IMR-90 (cell line): ENCODE results near the gene HOXD10. TPM values are rescaled to one million over a fixed set of nuclear protein-coding genes. Genes with fewer than 3 reads are reported as not detected.

ENCODE experiments used
- ATAC-seq: fragments of 200-7000 bp; cut with Tn5 transposase; 2 replicates; pipeline ENCODE4 v1.9.1; 2020; ENCODE audit warnings: low read depth, mild to moderate bottlenecking, moderate library complexity
- BruUV-seq: library from RNA; stranded (reverse); fragments of 400-500 nt; replicated peaks from 2 replicates; lab custom pipeline; 2021; lab: Mats Ljungman, UMichigan
- CTCF ChIA-PET: fragments of 300-600 bp; formaldehyde crosslinking; extraction: SDS; loops from one replicate; lab custom pipeline; 2021; ENCODE audit warnings: antibody characterized with exemption; lab: Yijun Ruan, JAX
- POLR2A ChIA-PET: fragments of 300-600 bp; sonication (Branson Sonifier 250); formaldehyde crosslinking; loops from one replicate; lab custom pipeline; 2022; ENCODE audit warnings: antibody characterized with exemption; ENCODE audit not compliant: unreplicated experiment; lab: Charles Lee
- DNase-seq: peaks from one replicate; pipeline ENCODE4 v3.0.0; 2013
- H2AFZ ChIP-seq: replicated peaks from 2 replicates; pipeline ENCODE3; 2013; ENCODE audit warnings: low read length, mild to moderate bottlenecking; ENCODE audit not compliant: poor library complexity
- H2AK5ac ChIP-seq: 2 replicates; pipeline ENCODE4 v1.6.1; 2013; ENCODE audit warnings: low read depth, low read length, inconsistent platforms
- H2AK9ac ChIP-seq: replicated peaks from 2 replicates; pipeline ENCODE3; 2013; ENCODE audit warnings: mild to moderate bottlenecking, low read depth, low read length, moderate library complexity; ENCODE audit not compliant: poor library complexity
- H2BK120ac ChIP-seq: 2 replicates; pipeline ENCODE4 v1.6.1; 2013; ENCODE audit warnings: low read depth, low read length, inconsistent platforms
- H2BK15ac ChIP-seq: 3 replicates; pipeline ENCODE4 v1.6.1; 2013; ENCODE audit warnings: low read depth, low read length, inconsistent platforms
- H2BK20ac ChIP-seq: 2 replicates; pipeline ENCODE4 v1.6.1; 2013; ENCODE audit warnings: low read depth, mild to moderate bottlenecking, inconsistent platforms, low read length, moderate library complexity
- H2BK5ac ChIP-seq: 2 replicates; pipeline ENCODE4 v1.6.1; 2013; ENCODE audit warnings: mild to moderate bottlenecking, low read depth, low read length, inconsistent platforms; ENCODE audit not compliant: poor library complexity, severe bottlenecking
- H3K14ac ChIP-seq: replicated peaks from 2 replicates; pipeline ENCODE4 v1.6.1; 2013; ENCODE audit warnings: low read depth, low read length, inconsistent platforms
- H3K18ac ChIP-seq: 2 replicates; pipeline ENCODE4 v1.6.1; 2013; ENCODE audit warnings: low read depth, low read length, control low read depth
- H3K23ac ChIP-seq: 2 replicates; pipeline ENCODE4 v1.6.1; 2013; ENCODE audit warnings: low read depth, low read length, inconsistent platforms
- H3K27ac ChIP-seq: 2 replicates; pipeline ENCODE4 v1.5.1; 2013; ENCODE audit warnings: mild to moderate bottlenecking, control low read depth, low read length; ENCODE audit not compliant: insufficient read depth
- H3K27me3 ChIP-seq: 2 replicates; pipeline ENCODE4 v1.6.1; 2013; ENCODE audit warnings: low read length; ENCODE audit not compliant: control insufficient read depth, insufficient read depth
- H3K36me3 ChIP-seq: 2 replicates; pipeline ENCODE4 v1.6.1; 2013; ENCODE audit warnings: low read length, mixed read lengths; ENCODE audit not compliant: control insufficient read depth, insufficient read depth
- H3K4ac ChIP-seq: 2 replicates; pipeline ENCODE4 v1.6.1; 2013; ENCODE audit warnings: low read depth, low read length, inconsistent platforms
- H3K4me1 ChIP-seq: 2 replicates; pipeline ENCODE4 v1.6.1; 2013; ENCODE audit warnings: low read length, mixed read lengths; ENCODE audit not compliant: control insufficient read depth, insufficient read depth
- H3K4me2 ChIP-seq: 2 replicates; pipeline ENCODE4 v1.6.1; 2013; ENCODE audit warnings: low read depth, mild to moderate bottlenecking, control low read depth, low read length, moderate library complexity
- H3K4me3 ChIP-seq: 2 replicates; pipeline ENCODE4 v1.5.1; 2013; ENCODE audit warnings: low read depth, mild to moderate bottlenecking, control low read depth, low read length, moderate library complexity; ENCODE audit not compliant: insufficient read depth
- H3K56ac ChIP-seq: 2 replicates; pipeline ENCODE4 v1.6.1; 2013; ENCODE audit warnings: low read length, inconsistent platforms; ENCODE audit not compliant: insufficient read depth; ENCODE audit errors: extremely low read depth
- H3K79me1 ChIP-seq, 2 experiments: 2 replicates each; pipeline ENCODE4 v1.6.1; 2013; ENCODE audit warnings: low read length in 2 of 2, inconsistent platforms in 1 of 2, low read depth in 1 of 2
- H3K9ac ChIP-seq: 2 replicates; pipeline ENCODE4 v1.6.1; 2013; ENCODE audit warnings: low read depth, low read length, control low read depth
- H3K9me1 ChIP-seq: 2 replicates; pipeline ENCODE4 v1.6.1; 2013; ENCODE audit warnings: low read length, inconsistent platforms; ENCODE audit not compliant: insufficient read depth
- H3K9me3 ChIP-seq: 2 replicates; pipeline ENCODE4 v1.6.1; 2013; ENCODE audit warnings: low read length; ENCODE audit not compliant: control insufficient read depth, insufficient read depth
- H4K20me1 ChIP-seq: 2 replicates; pipeline ENCODE4 v1.6.1; 2013; ENCODE audit warnings: low read length, inconsistent platforms; ENCODE audit not compliant: insufficient read depth
- H4K5ac ChIP-seq: 2 replicates; pipeline ENCODE4 v1.6.1; 2013; ENCODE audit warnings: mild to moderate bottlenecking, low read depth, low read length, control low read depth
- H4K8ac ChIP-seq, 2 experiments: 2 replicates each; pipeline ENCODE4 v1.6.1; 2013; ENCODE audit warnings: low read depth in 2 of 2, low read length in 2 of 2, control low read depth in 1 of 2, inconsistent platforms in 1 of 2
- H4K91ac ChIP-seq: 2 replicates; pipeline ENCODE4 v1.6.1; 2013; ENCODE audit warnings: low read depth, low read length, inconsistent platforms; ENCODE audit not compliant: insufficient read depth
- CTCF ChIP-seq: conservative IDR thresholded peaks from 2 replicates; pipeline ENCODE4 v1.5.1; 2012; ENCODE audit warnings: mild to moderate bottlenecking, low read depth, low read length, improper control_type of control experiment
- SMC3 ChIP-seq: fragments of 150-350 bp; IDR thresholded peaks from 2 replicates; pipeline ENCODE4 v1.6.1; 2016; ENCODE audit warnings: low read depth, mild to moderate bottlenecking, antibody characterized with exemption, low read length, moderate library complexity
- WGBS, 2 experiments: methylation state at CpG; one replicate each; pipeline versions ENCODE4 v1.1.5 to v1.1.7; 2013; ENCODE audit warnings: missing lambda C conversion rate in 2 of 2; ENCODE audit not compliant: insufficient read length in 1 of 2; ENCODE audit errors: extremely low coverage in 2 of 2; 5-methylcytosine and 5-hydroxymethylcytosine counted together
- dilution Hi-C: fragments of 300-500 bp; cut with HindIII; formaldehyde crosslinking; loops from one replicate; pipeline ENCODE4 v1.14.3; 2018; ENCODE audit warnings: low sequenced_read_pairs; ENCODE audit not compliant: unreplicated experiment
- in situ Hi-C: fragments of 300-500 bp; cut with MboI; formaldehyde crosslinking; loops from 3 replicates; pipeline ENCODE4 v1.14.3; 2019; ENCODE audit warnings: low sequenced_read_pairs, inconsistent platforms, mixed read lengths
- intact Hi-C: fragments of 100-400 bp; cut with micrococcal nuclease; formaldehyde crosslinking; loops from 2 replicates; pipeline ENCODE4 v1.10.0; 2022
- polyA plus RNA-seq, 3 experiments: library from polyadenylated mRNA; depleted of rRNA; stranded (reverse); fragments of >200 nt; gene quantifications; 2 replicates each; pipeline ENCODE4 v1.2.3, GENCODE V29; 2012; ENCODE audit warnings: low replicate concordance in 1 of 3
- total RNA-seq: library from RNA; depleted of rRNA; stranded (reverse); fragments of >200 nt; gene quantifications from 2 replicates; pipeline ENCODE4 v1.2.3, GENCODE V29; 2012
- TF ChIP-seq, protein P1 (sequence below): fragments of 150-350 bp; IDR thresholded peaks from 2 replicates; pipeline ENCODE4 v1.6.1; 2017; ENCODE audit warnings: mild to moderate bottlenecking, antibody characterized with exemption, low read length, low read depth

HOXD10 gene
- total and polyA plus RNA-seq, 2 of the 4 experiments (the other 2 are of a cell fraction), result not detected

DNA sequence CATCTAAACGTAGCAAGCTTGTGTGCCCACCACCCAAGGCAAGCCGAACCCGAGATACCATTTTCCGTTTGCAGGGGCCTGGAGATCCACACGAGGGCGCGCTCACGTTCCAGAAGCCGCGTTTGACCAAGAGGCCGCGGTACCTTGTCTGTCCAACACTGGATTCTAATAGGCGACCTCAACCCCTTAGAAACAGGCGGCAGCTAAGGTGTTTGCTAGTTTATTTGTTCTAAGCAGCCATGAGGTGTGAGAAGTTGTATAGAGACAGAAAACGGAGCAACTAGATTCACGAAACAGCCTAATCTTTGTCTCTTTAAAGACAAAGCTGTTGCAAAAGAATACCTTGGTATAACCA lies 5.3 kb upstream of the HOXD10 start:
- H3K27ac ChIP-seq, result no peak overlapping the region
- H3K9ac ChIP-seq, result no peak overlapping the region
- no peak overlapping the region for H3K4me2 ChIP-seq
- H3K23ac ChIP-seq, result no peak overlapping the region
- no peak overlapping the region for H2BK15ac ChIP-seq
- dilution Hi-C loops, result no loop called here
- BruUV-seq, result no TSS peak
- ATAC-seq, result 0 out of 2 replicates have a peak, but pooled peaks have one; percentile 50
- no peak overlapping the region for H2BK5ac ChIP-seq
- H3K9me3 ChIP-seq, result peaks cover 7% of the 10 kb centered on the region
- in situ Hi-C loops, result no loop called here
- 1% methylated on average over 7 of the region's 16 CpGs; no CpG with 5 or more reads in 1 of the 2 experiments for WGBS, 2 experiments
- H2AK9ac ChIP-seq, result no peak overlapping the region
- intact Hi-C loops, result loop anchor here (1.0 kb wide), 1 partner anchor 24 kb away; no protein-coding TSS in a partner anchor
- H3K4ac ChIP-seq, result no peak overlapping the region
- H4K5ac ChIP-seq, result no peak overlapping the region
- no peak overlapping the region for H2BK20ac ChIP-seq
- CTCF ChIA-PET, result interaction anchor here (0.6 to 1.3 kb wide), 3 partner anchors 13 to 543 kb away, joined by 3 to 4 read pairs (median 3); no protein-coding TSS in a partner anchor
- H2BK120ac ChIP-seq, result no peak overlapping the region
- no peak overlapping the region for H2AK5ac ChIP-seq
- no peak overlapping the region for H3K18ac ChIP-seq
- no peak overlapping the region for H2AFZ ChIP-seq
- no peaks in the 10 kb centered on the region for H3K36me3 ChIP-seq
- no peak overlapping the region for H4K91ac ChIP-seq
- 0 out of 2 replicates have a peak, but pooled peaks have one; percentile 9 for TF ChIP-seq SMC3
- peak; percentile 50 for TF ChIP-seq CTCF
- TF ChIP-seq, protein P1, sequence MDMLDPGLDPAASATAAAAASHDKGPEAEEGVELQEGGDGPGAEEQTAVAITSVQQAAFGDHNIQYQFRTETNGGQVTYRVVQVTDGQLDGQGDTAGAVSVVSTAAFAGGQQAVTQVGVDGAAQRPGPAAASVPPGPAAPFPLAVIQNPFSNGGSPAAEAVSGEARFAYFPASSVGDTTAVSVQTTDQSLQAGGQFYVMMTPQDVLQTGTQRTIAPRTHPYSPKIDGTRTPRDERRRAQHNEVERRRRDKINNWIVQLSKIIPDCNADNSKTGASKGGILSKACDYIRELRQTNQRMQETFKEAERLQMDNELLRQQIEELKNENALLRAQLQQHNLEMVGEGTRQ, result no peak
- H3K4me3 ChIP-seq, result no peak overlapping the region
- DNase-seq, result peak; percentile 28
- no peaks in the 10 kb centered on the region for H3K79me1 ChIP-seq
- no peak overlapping the region for H3K56ac ChIP-seq
- POLR2A ChIA-PET, result no interaction called here
- H4K8ac ChIP-seq, result no peak overlapping the region
- no peaks in the 10 kb centered on the region for H3K9me1 ChIP-seq
- H3K14ac ChIP-seq, result no peak overlapping the region
- peaks cover 89% of the 10 kb centered on the region for H3K27me3 ChIP-seq
- H3K4me1 ChIP-seq, result no peaks in the 10 kb centered on the region
- H4K20me1 ChIP-seq, result no peaks in the 10 kb centered on the region
